WERI-Rb-1 (cell line): Measurements from ENCODE around the gene C1orf87.

Source experiments
- DNase-seq: peaks from one replicate; pipeline ENCODE4 v3.0.0-alpha.2; 2020
- H3K27ac ChIP-seq: fragments of 250-450 bp; sonication (Bioruptor Pico); 2 replicates; pipeline ENCODE4 v1.5.1; 2020; ENCODE audit warnings: mild to moderate bottlenecking, moderate library complexity
- H3K27me3 ChIP-seq: fragments of 250-450 bp; sonication (Bioruptor Pico); 2 replicates; pipeline ENCODE4 v1.5.1; 2021; ENCODE audit warnings: mild to moderate bottlenecking, low read depth, moderate library complexity; ENCODE audit not compliant: insufficient read depth, severe bottlenecking
- H3K36me3 ChIP-seq: fragments of 250-450 bp; sonication (Bioruptor Pico); 2 replicates; pipeline ENCODE4 v1.5.1; 2020; ENCODE audit warnings: mild to moderate bottlenecking, moderate library complexity
- H3K4me3 ChIP-seq: 2 replicates; pipeline ENCODE4 v1.5.1; 2011; ENCODE audit warnings: low read depth, mild to moderate bottlenecking, control low read depth, low read length
- H3K9me3 ChIP-seq: fragments of 250-450 bp; sonication (Bioruptor Pico); 2 replicates; pipeline ENCODE4 v1.5.1; 2021; ENCODE audit warnings: mild to moderate bottlenecking, moderate library complexity; ENCODE audit not compliant: severe bottlenecking
- TF ChIP-seq, protein P1 (sequence below): IDR thresholded peaks from 2 replicates; pipeline ENCODE4 v1.5.1; 2011; ENCODE audit warnings: low read depth, mild to moderate bottlenecking, control low read depth, inconsistent platforms, low read length

The C1orf87 gene

GRCh38 chr1:60055336-60055735, 18.2 kb downstream of the C1orf87 start:
- peaks cover 2% of the 10 kb centered on the region for H3K9me3 ChIP-seq
- no peak for DNase-seq
- H3K27ac ChIP-seq, result no peak overlapping the region
- no peak overlapping the region for H3K4me3 ChIP-seq
- H3K36me3 ChIP-seq, result no peaks in the 10 kb centered on the region
- no peaks in the 10 kb centered on the region for H3K27me3 ChIP-seq
- TF ChIP-seq, protein P1, sequence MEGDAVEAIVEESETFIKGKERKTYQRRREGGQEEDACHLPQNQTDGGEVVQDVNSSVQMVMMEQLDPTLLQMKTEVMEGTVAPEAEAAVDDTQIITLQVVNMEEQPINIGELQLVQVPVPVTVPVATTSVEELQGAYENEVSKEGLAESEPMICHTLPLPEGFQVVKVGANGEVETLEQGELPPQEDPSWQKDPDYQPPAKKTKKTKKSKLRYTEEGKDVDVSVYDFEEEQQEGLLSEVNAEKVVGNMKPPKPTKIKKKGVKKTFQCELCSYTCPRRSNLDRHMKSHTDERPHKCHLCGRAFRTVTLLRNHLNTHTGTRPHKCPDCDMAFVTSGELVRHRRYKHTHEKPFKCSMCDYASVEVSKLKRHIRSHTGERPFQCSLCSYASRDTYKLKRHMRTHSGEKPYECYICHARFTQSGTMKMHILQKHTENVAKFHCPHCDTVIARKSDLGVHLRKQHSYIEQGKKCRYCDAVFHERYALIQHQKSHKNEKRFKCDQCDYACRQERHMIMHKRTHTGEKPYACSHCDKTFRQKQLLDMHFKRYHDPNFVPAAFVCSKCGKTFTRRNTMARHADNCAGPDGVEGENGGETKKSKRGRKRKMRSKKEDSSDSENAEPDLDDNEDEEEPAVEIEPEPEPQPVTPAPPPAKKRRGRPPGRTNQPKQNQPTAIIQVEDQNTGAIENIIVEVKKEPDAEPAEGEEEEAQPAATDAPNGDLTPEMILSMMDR, result no peak

DNA sequence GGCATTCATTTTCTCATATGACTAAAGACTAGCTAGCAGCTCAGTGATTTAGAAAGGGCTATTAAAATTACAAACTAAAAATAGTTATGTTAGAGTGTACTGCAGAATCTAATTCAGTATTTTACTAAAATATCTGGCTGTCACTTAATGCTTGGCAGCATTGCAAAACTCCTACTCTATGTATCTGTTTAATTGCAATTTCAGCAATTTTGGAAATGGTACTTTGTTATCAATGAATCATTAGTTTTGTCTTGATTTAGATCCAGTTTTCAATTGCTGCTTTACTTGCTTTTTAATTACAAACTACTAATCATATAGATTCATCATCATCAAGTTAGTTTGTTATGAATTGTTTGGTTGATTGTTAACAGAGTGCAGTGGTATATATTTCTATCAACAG, 19.2 kb downstream of the C1orf87 start:
- Histone ChIP-seq H3K4me3 (no peak overlapping the region), H3K27me3 (no peaks in the 10 kb centered on the region), H3K9me3 (peaks cover 3% of the 10 kb centered on the region), H3K36me3 (no peaks in the 10 kb centered on the region), H3K27ac (no peak overlapping the region)
- TF ChIP-seq, protein P1, result no peak
- DNase-seq, result no peak

- H3K4me3 ChIP-seq, result no peak overlapping the region
- TF ChIP-seq, protein P1, result no peak
- no peaks in the 10 kb centered on the region for H3K27me3 ChIP-seq
- H3K36me3 ChIP-seq, result no peaks in the 10 kb centered on the region
- H3K9me3 ChIP-seq, result peaks cover 7% of the 10 kb centered on the region
- no peak for DNase-seq
- no peak overlapping the region for H3K27ac ChIP-seq
Measured at GRCh38 chr1:60052601-60053000, 21.0 kb downstream of the C1orf87 start.

GRCh38 chr1:60051191-60051590, 22.4 kb downstream of the C1orf87 start:
- Histone ChIP-seq H3K4me3 (no peak overlapping the region), H3K27me3 (no peaks in the 10 kb centered on the region), H3K27ac (no peak overlapping the region), H3K36me3 (no peaks in the 10 kb centered on the region), H3K9me3 (peaks cover 7% of the 10 kb centered on the region)
- TF ChIP-seq, protein P1, result no peak
- DNase-seq, result no peak

- TF ChIP-seq, protein P1, result no peak
- Histone ChIP-seq H3K36me3 (no peaks in the 10 kb centered on the region), H3K27ac (no peak overlapping the region), H3K4me3 (no peak overlapping the region), H3K27me3 (no peaks in the 10 kb centered on the region), H3K9me3 (peaks cover 7% of the 10 kb centered on the region)
- DNase-seq, result no peak
Measured at GRCh38 chr1:60049188-60049587, 24.4 kb downstream of the C1orf87 start.

- Histone ChIP-seq H3K9me3 (peaks cover 5% of the 10 kb centered on the region), H3K27me3 (no peaks in the 10 kb centered on the region), H3K36me3 (no peaks in the 10 kb centered on the region), H3K27ac (no peak overlapping the region), H3K4me3 (no peak overlapping the region)
- DNase-seq, result no peak
- TF ChIP-seq, protein P1, result no peak
Measured at GRCh38 chr1:60044881-60045280, 28.7 kb downstream of the C1orf87 start.
